ENCODE results near the gene ABHD17A. TPM values are rescaled to one million over a fixed set of nuclear protein-coding genes. Genes with fewer than 3 reads are reported as not detected.

ABHD17A gene
- total and polyA plus RNA-seq, 2 donors (not counting 1 experiment from before 2014, with no cell fraction given), result 63.1 to 134 TPM

GRCh38 chr19:1847684-1848398 lies 37.5 kb downstream of the ABHD17A start:
- intact Hi-C loops (cut with micrococcal nuclease), result loop anchor here (1.0 to 5.0 kb wide), 4 partner anchors 16 to 196 kb away; partner anchors contain the start of genes ADAT3, ATP8B3, SCAMP4 and TCF3
- ChIA-PET POLR2A (no interaction called here), CTCF (interaction anchor here (1.5 kb wide), 1 partner anchor 22 kb away, joined by 5 read pairs; no protein-coding TSS in a partner anchor)
- DNase-seq (no peak), ATAC-seq (ENCODE audit: low read depth) (no peak)
- under 1% methylated on average over 72 of the region's 72 CpGs for WGBS (ENCODE audit: insufficient coverage)
- Histone ChIP-seq H3K9me3 (ENCODE audit: control extremely low read depth in 1 of 3, control insufficient read depth in 2 of 3, insufficient read depth in 1 of 3, low read length in 2 of 3) (no peaks in the 10 kb centered on the region), H3K27ac (ENCODE audit: low read length in 2 of 2) (peak overlapping the region; percentile 95 to 97), H3K4me3 (ENCODE audit: control extremely low read depth in 1 of 5, extremely low read depth in 1 of 5, insufficient read depth in 1 of 5, low read depth in 2 of 5, low read length in 4 of 5) (peak overlapping the region; percentile 47 to 95 (median 83)), H3K27me3 (replicated peaks in 1 of 4; ENCODE audit: control extremely low read depth in 1 of 4, control insufficient read depth in 3 of 4, insufficient read depth in 4 of 4, low read length in 3 of 4) (no peaks in the 10 kb centered on the region), H3K4me2 (replicated peaks; ENCODE audit: low read depth, low read length, poor library complexity, severe bottlenecking) (peak overlapping the region; percentile 100), H2AFZ (ENCODE audit: insufficient read depth, low read depth, low read length, poor library complexity, severe bottlenecking) (peak overlapping the region; percentile 70), H3K79me2 (ENCODE audit: control insufficient read depth, insufficient read depth, low read length) (peaks cover 77% of the 10 kb centered on the region), H3K9ac (ENCODE audit: low read length) (peak overlapping the region; percentile 89), H4K20me1 (ENCODE audit: control insufficient read depth, insufficient read depth, low read length, poor library complexity, severe bottlenecking) (peaks cover 69% of the 10 kb centered on the region), H3K36me3 (replicated peaks in 1 of 2; ENCODE audit: control extremely low read depth in 1 of 2, control insufficient read depth in 1 of 2, extremely low read depth in 1 of 2, insufficient read depth in 2 of 2, low read length in 1 of 2) (peaks cover 0 to 13% of the 10 kb centered on the region in 2 experiments), H3K4me1 (ENCODE audit: control insufficient read depth in 2 of 2, insufficient read depth in 2 of 2, low read length in 2 of 2) (peaks cover 53 to 73% of the 10 kb centered on the region in 2 donors)
- peak overlapping the region; percentile 93 for H3K27ac Mint-ChIP-seq
- peak overlapping the region; percentile 90 for H3K4me3 Mint-ChIP-seq
- H3K4me1 Mint-ChIP-seq, result peaks cover 58% of the 10 kb centered on the region
- no peaks in the 10 kb centered on the region for H3K9me3 Mint-ChIP-seq (ENCODE audit: insufficient read depth)
- no peak for TF ChIP-seq EZH2 (IDR thresholded peaks at IDR 0.05; ENCODE audit: borderline replicate concordance, insufficient read depth, low read depth, low read length, poor library complexity, severe bottlenecking)
- TF ChIP-seq CTCF (IDR thresholded peaks at IDR 0.05), result no peak
- H3K27me3 Mint-ChIP-seq, result no peaks in the 10 kb centered on the region

GRCh38 chr19:1847348-1847683 lies 38.0 kb downstream of the ABHD17A start:
- intact Hi-C loops (cut with micrococcal nuclease), result loop anchor here (5.0 kb wide), 1 partner anchor 195 kb away; the partner anchor contains the start of gene TCF3
- no peaks in the 10 kb centered on the region for H3K9me3 Mint-ChIP-seq (ENCODE audit: insufficient read depth)
- POLR2A ChIA-PET, result no interaction called here
- Histone ChIP-seq H3K4me3 (ENCODE audit: control extremely low read depth in 1 of 5, extremely low read depth in 1 of 5, insufficient read depth in 1 of 5, low read depth in 2 of 5, low read length in 4 of 5) (peak overlapping the region in 4 of 5 experiments; percentile 82 to 95 (median 86)), H3K79me2 (ENCODE audit: control insufficient read depth, insufficient read depth, low read length) (peaks cover 77% of the 10 kb centered on the region), H3K4me1 (ENCODE audit: control insufficient read depth in 2 of 2, insufficient read depth in 2 of 2, low read length in 2 of 2) (peaks cover 48 to 68% of the 10 kb centered on the region in 2 donors), H3K27ac (ENCODE audit: low read length in 2 of 2) (peak overlapping the region; percentile 95 to 97), H4K20me1 (ENCODE audit: control insufficient read depth, insufficient read depth, low read length, poor library complexity, severe bottlenecking) (peaks cover 69% of the 10 kb centered on the region), H2AFZ (ENCODE audit: insufficient read depth, low read depth, low read length, poor library complexity, severe bottlenecking) (no peak overlapping the region), H3K36me3 (replicated peaks in 1 of 2; ENCODE audit: control extremely low read depth in 1 of 2, control insufficient read depth in 1 of 2, extremely low read depth in 1 of 2, insufficient read depth in 2 of 2, low read length in 1 of 2) (peaks cover 0 to 13% of the 10 kb centered on the region in 2 experiments), H3K27me3 (replicated peaks in 1 of 4; ENCODE audit: control extremely low read depth in 1 of 4, control insufficient read depth in 3 of 4, insufficient read depth in 4 of 4, low read length in 3 of 4) (no peaks in the 10 kb centered on the region), H3K9ac (ENCODE audit: low read length) (peak overlapping the region; percentile 89), H3K4me2 (replicated peaks; ENCODE audit: low read depth, low read length, poor library complexity, severe bottlenecking) (peak overlapping the region; percentile 100), H3K9me3 (ENCODE audit: control extremely low read depth in 1 of 3, control insufficient read depth in 2 of 3, insufficient read depth in 1 of 3, low read length in 2 of 3) (no peaks in the 10 kb centered on the region)
- CTCF ChIA-PET, result interaction anchor here (0.6 to 1.5 kb wide), 2 partner anchors 21 to 527 kb away, joined by 3 to 5 read pairs; no protein-coding TSS in a partner anchor
- WGBS (ENCODE audit: insufficient coverage), result 5% methylated on average over 11 of the region's 12 CpGs
- peak overlapping the region; percentile 90 for H3K4me3 Mint-ChIP-seq
- peak overlapping the region; percentile 93 for H3K27ac Mint-ChIP-seq
- H3K27me3 Mint-ChIP-seq, result no peaks in the 10 kb centered on the region
- ATAC-seq (ENCODE audit: low read depth) (no peak), DNase-seq (no peak)
- no peak for TF ChIP-seq EZH2 (IDR thresholded peaks at IDR 0.05; ENCODE audit: borderline replicate concordance, insufficient read depth, low read depth, low read length, poor library complexity, severe bottlenecking)
- no peak for TF ChIP-seq CTCF (IDR thresholded peaks at IDR 0.05)
- H3K4me1 Mint-ChIP-seq, result peaks cover 61% of the 10 kb centered on the region

Measured in B cell (primary cell).